BE2C (cell line): ENCODE data around the gene CACNA1I.
A peak's percentile ranks its signal among the peaks of the same experiment; 100 is the strongest.

Experiments
- DNase-seq: peaks from one replicate; pipeline ENCODE4 v3.0.0-alpha.2; 2020
- H3K27me3 ChIP-seq: fragments of 250-450 bp; sonication (Bioruptor Pico); 2 replicates; pipeline ENCODE4 v1.5.1; 2020; ENCODE audit warnings: mild to moderate bottlenecking
- H3K36me3 ChIP-seq: fragments of 250-450 bp; sonication (Bioruptor Pico); 2 replicates; pipeline ENCODE4 v1.5.1; 2020; ENCODE audit warnings: mild to moderate bottlenecking
- H3K4me1 ChIP-seq: fragments of 250-450 bp; sonication (Bioruptor Pico); 2 replicates; pipeline ENCODE4 v1.5.1; 2020
- H3K4me3 ChIP-seq: 2 replicates; pipeline ENCODE4 v1.5.1; 2011; ENCODE audit warnings: low read depth, low read length
- H3K9me3 ChIP-seq: fragments of 250-450 bp; sonication (Bioruptor Pico); 2 replicates; pipeline ENCODE4 v1.5.1; 2020
- TF ChIP-seq, protein P1 (sequence below): IDR thresholded peaks from 2 replicates; pipeline ENCODE4 v1.5.1; 2012; ENCODE audit warnings: mild to moderate bottlenecking, low read depth, low read length

The CACNA1I gene

GRCh38 chr22:39595622-39596172 lies 25.1 kb downstream of the CACNA1I start:
- TF ChIP-seq, protein P1, sequence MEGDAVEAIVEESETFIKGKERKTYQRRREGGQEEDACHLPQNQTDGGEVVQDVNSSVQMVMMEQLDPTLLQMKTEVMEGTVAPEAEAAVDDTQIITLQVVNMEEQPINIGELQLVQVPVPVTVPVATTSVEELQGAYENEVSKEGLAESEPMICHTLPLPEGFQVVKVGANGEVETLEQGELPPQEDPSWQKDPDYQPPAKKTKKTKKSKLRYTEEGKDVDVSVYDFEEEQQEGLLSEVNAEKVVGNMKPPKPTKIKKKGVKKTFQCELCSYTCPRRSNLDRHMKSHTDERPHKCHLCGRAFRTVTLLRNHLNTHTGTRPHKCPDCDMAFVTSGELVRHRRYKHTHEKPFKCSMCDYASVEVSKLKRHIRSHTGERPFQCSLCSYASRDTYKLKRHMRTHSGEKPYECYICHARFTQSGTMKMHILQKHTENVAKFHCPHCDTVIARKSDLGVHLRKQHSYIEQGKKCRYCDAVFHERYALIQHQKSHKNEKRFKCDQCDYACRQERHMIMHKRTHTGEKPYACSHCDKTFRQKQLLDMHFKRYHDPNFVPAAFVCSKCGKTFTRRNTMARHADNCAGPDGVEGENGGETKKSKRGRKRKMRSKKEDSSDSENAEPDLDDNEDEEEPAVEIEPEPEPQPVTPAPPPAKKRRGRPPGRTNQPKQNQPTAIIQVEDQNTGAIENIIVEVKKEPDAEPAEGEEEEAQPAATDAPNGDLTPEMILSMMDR: no peak
- Histone ChIP-seq H3K4me1 (peaks cover 4% of the 10 kb centered on the region), H3K27me3 (no peaks in the 10 kb centered on the region), H3K4me3 (no peak overlapping the region), H3K9me3 (no peaks in the 10 kb centered on the region), H3K36me3 (no peaks in the 10 kb centered on the region)
- DNase-seq: no peak

DNA sequence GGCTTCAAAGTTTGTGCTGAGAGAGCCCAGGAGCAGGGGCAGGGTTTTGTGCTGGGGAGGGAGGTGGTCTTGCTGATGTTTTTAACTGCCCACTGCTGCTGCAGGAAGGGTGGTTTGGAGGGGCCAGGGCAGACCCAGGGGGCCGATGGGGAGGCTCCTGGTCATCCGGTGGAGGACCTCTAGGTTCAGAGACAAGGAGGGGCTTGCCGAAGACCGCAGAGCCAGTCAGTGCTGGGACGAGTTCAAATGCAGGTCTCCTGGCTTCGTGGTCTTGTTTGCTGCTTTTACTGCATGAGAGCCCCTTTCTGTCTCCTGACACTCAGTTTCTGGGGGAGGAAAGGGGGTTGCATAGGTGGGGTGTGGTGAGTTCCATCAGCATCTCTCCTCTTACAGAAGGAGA lies 26.0 kb downstream of the CACNA1I start:
- TF ChIP-seq, protein P1: no peak
- no peaks in the 10 kb centered on the region for H3K9me3 ChIP-seq
- H3K36me3 ChIP-seq: no peaks in the 10 kb centered on the region
- no peaks in the 10 kb centered on the region for H3K27me3 ChIP-seq
- peaks cover 4% of the 10 kb centered on the region for H3K4me1 ChIP-seq
- DNase-seq: no peak
- no peak overlapping the region for H3K4me3 ChIP-seq

DNA sequence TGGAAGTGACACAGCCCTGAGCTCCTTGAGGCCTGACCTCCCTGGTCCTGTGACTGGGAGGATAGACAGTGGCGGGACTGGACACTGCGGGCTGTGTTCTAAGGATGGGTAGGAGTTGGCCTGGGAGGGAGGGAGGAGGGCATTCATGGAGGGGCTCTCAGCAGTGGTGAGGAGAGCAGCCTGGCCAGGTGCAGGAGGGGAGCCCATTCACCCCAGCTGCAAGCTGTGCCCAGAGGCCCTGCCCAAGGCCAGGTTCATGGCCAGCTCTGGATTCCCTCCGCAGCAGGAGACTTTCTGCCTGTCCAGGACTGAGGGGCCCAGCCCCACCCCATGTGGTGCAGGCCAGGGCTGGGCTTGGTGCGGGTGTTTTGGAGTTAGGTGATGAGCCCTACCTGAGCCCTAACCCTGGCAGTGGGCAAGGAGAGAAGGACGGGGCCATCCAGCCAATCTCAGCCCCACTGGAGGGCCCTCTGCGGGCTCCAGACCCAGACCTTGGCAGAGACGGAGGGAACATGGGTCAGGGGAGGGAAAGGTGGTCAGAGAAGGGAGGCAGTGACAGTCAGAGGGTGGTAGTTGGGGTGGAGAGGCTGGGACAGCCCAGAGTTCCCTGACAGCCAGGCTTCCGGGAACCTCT lies 26.8 kb downstream of the CACNA1I start:
- no peak for DNase-seq
- no peaks in the 10 kb centered on the region for H3K27me3 ChIP-seq
- no peak overlapping the region for H3K4me3 ChIP-seq
- TF ChIP-seq, protein P1: no peak
- H3K9me3 ChIP-seq: no peaks in the 10 kb centered on the region
- no peaks in the 10 kb centered on the region for H3K36me3 ChIP-seq
- H3K4me1 ChIP-seq: peaks cover 4% of the 10 kb centered on the region

GRCh38 chr22:39598017-39598965 lies 27.7 kb downstream of the CACNA1I start:
- peak; percentile 84 for DNase-seq
- no peaks in the 10 kb centered on the region for H3K36me3 ChIP-seq
- TF ChIP-seq, protein P1: 0 out of 2 replicates have a peak, but pooled peaks have one; percentile 11
- no peaks in the 10 kb centered on the region for H3K27me3 ChIP-seq
- no peaks in the 10 kb centered on the region for H3K4me1 ChIP-seq
- no peak overlapping the region for H3K4me3 ChIP-seq
- H3K9me3 ChIP-seq: no peaks in the 10 kb centered on the region

DNA sequence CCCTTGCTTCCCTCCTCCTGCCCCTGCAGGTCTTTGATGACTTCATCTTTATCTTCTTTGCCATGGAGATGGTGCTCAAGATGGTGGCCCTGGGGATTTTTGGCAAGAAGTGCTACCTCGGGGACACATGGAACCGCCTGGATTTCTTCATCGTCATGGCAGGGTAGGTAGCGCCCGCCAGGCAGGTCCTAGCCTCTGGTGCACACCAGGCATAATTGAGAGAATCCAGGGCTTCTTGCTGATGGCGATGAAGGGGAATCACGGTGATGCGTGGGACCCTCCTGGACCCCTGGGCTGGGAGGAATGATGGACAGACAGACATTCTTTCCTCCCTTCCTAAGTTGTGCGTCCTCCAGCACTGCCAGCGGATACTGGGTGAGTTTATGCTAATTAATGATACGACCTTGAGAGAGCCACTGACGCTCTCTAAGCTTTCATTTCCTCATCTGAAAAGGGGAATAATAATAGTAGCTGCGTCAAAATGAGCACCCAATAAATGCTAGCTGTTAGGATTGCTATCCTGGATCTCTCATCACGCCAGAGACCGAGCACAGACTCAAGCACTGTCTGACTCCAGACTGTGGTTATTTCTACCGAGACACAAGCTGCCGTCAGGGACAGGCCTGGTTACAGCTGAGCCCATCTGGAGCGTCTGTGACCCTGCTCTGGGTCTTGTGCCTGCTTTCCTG lies 30.1 kb downstream of the CACNA1I start:
- Histone ChIP-seq H3K27me3 (no peaks in the 10 kb centered on the region), H3K36me3 (no peaks in the 10 kb centered on the region), H3K9me3 (no peaks in the 10 kb centered on the region), H3K4me3 (no peak overlapping the region), H3K4me1 (no peaks in the 10 kb centered on the region)
- TF ChIP-seq, protein P1: no peak
- DNase-seq: no peak
